CD4-positive, alpha-beta T cell treated with Interleukin-2 at 100 ng/mL for 4 hours (primary cell): ENCODE measurements around the gene KXD1.
"Not testable (repeated sequence)": the region's sequence is repeated elsewhere in the genome, so short reads cannot be mapped to it uniquely, and the experiment has no call there.

Source experiments
- DNase-seq: peaks from one replicate; pipeline ENCODE4 v3.0.0-alpha.2; 2020; ENCODE audit warnings: low spot score

The KXD1 gene

DNA sequence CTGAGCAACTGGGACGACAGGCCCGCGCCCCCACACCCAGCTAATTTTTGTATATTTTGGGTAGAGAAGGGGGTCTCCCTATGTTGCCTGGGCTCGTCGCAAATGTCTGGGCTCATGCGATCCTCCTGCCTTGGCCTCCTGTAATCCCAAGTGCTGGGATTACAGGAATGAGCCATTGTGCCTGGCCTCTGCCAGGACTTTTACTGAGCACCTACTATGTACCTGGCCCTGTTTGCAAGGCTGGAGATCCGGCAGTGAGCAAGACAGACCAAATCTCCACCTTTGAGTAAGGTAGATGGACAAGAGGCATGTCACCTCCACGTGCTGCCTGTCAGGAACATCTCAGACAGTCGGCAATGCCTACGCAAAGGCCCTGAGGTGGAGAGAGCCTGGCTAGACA lies 21.2 kb upstream of the KXD1 start:
- DNase-seq = no peak

GRCh38 chr19:18537431-18537830 lies 20.2 kb upstream of the KXD1 start:
- DNase-seq = no peak

DNA sequence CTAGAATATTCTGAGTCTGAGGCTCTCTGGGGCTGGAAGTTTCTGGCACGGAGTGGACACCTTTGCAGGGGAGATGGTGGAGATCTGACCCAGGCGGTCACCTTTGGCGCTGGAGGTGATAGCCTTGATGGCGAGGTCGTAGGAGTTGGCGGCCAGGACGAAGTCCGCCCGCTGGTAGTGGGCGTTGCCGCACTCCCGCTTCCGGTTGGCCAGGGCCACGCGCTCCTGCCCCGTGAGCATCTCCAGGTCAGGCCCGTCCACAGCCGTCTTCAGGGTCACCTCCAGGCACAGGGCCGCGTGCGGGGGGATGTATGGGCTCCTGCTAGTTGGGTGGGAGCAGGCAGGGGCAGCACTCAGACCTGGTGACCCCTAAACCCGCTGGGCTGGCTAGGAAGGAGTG lies 19.6 kb upstream of the KXD1 start:
- DNase-seq = no peak

DNA sequence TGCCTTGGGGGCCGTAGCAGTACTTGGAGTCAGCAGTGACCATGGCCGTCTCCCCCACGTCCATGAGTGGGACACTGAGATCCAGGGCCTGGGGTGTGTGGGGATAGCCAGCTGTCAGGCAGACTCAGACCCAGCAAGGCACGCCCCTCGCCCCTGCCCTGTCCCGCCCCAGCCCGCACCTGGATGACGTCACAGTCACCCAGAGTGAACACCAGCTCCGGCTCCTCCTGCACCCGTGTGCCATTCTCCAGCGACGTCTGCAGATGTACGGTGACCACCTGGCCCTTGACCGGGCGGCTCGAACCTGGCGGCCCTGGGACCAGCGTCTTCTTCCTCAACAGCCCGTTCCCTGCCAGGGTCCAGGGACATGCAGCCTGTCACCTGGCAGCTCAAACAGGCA lies 18.3 kb upstream of the KXD1 start:
- DNase-seq = no peak

DNA sequence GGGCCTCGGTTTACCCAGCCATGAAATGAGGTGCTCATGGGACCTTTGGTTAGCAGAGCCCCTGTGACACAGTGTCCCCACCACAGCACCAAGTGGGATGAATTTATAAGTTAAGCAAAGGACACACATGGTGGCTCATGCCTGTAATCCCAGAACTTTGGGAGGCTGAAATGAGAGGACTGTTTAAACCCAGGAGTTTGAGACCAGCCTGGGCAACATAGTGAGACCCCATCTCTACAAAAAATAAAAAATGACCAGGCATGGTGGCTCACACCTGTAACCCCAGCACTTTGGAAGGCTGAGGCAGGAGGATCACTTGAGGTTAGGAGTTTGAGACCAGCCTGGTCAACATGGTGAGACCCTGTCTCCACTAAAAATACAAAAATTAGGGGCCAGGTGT lies 17.5 kb upstream of the KXD1 start:
- not testable (repeated sequence) for DNase-seq

DNA sequence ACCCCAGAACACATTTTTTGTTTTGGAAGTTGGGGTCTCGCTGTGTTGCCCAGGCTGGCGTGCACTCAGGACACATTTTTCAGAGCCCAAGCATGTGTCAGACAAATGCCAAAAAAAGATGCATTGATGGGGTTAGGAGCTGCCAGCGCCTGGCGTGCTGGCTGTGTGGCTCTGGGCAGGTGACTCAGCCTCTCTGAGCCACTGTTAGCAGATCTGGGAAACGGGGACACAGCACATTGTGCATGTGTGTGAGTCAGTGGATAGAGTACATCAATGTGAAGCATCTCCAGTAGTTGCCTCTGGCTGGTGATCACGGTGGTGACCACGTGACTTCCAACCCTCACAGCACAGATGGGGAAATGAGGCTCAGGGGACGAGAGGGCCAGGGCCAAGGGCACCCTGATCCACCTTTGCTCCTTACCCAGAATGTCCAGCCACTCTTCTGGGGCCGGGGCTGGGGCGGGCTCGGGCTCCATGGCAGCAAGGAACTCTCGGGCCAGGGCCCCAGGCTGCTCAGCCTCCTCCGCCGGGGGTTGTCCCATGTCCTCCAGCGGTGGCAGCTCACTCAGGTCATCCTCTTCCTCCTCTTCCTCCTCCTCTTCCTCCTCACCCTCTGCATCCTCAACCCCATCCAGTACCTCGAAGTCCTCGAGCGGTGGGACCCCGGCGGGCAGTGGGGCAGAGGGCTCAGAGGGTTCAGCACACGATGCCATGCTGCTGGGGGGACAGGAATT lies 16.2 kb upstream of the KXD1 start:
- peak; percentile 25 for DNase-seq

GRCh38 chr19:18541992-18542940 lies 15.4 kb upstream of the KXD1 start:
- no peak for DNase-seq

DNA sequence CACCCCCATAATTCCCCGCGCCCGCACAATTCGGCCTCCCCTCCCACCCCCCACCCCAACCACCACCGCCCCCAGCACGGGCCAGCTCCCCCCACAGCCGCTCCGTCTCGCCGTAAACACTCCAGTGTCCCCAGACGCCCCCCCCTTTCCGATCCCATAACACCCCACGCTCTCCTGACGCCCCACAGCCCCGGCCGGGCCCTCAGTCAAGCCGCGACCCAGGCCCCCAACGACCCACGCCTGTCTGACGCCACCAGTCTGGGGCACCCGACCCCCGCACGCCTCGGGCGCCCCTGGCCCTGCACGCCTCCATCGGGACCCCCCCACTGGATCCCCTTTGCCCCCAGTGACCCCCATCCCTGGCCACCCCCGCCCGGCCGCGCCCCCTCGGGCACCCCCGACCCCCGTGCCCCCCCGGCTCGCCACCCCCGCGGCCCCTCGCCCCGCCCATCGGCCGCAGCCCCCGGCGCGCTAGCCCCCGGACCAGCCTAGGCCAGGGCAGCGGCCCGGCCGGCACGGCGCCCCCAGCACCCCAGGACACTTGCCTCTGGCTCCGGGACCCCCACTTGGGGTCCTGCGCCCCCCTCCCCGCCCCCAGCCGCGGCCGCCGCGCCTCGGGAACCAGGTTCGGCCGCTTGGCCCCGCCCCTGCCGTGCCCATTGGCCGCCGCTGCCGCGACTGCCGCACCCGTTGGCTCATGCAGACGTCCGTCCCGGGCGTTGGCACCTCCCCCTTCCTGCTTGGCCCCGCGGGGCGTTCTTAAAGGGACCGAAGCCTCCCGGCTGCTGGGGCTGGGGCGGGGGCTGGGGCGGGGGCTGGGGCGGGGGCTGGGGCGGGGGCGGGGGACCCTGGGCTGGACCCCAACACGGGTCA lies 14.5 kb upstream of the KXD1 start, which contains the start of gene FKBP8:
FKBP8 (minus strand) TSS at position 633 of the 873 bp plus-strand sequence. CDS start 1,603 bp downstream, outside the sequence.
- peak; percentile 93 for DNase-seq

GRCh38 chr19:18543814-18544475 lies 13.7 kb upstream of the KXD1 start:
- DNase-seq = peak; percentile 89

DNA sequence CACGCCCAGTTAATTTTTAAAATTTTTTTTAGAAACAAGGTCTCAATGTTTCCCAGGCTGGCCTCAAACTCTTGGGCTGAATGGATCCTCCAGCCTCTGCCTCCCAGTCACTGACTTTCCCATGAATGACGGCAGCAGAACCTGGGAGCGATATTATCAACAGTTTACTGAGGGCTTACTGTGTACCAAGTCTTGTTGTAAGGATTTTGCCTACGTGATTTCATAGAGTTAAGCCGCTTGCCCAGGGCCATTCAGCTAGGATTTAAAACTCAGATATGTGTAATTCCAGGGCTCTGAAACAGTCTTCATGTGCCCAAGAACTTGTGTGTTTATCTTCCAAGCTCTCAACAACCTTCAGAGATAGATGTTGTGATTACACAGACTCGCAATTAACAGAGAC lies 6.0 kb upstream of the KXD1 start:
- no peak for DNase-seq

- DNase-seq = no peak
Measured at GRCh38 chr19:18558202-18558555, 509 bp downstream of the KXD1 start.

DNA sequence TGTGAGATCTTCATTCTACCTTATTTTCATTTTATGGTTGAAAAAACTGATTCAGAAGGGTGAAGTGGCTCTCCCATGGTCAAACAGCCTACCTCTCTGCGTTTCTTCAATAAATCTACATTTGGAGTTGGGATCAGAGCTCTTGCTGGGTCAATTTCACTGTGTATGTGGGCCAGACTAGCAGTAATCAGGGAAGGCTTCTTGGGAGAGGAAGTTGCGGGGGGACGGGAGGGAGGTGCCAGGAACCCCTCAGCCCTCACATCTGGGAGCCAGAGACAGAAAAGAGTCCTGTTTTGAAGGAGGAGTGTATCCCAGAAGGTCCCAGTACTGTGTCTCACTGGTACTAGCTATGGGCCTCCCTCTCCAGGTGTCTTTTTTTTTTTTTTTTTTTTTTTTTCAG lies 934 bp downstream of the KXD1 start:
- DNase-seq = no peak

DNA sequence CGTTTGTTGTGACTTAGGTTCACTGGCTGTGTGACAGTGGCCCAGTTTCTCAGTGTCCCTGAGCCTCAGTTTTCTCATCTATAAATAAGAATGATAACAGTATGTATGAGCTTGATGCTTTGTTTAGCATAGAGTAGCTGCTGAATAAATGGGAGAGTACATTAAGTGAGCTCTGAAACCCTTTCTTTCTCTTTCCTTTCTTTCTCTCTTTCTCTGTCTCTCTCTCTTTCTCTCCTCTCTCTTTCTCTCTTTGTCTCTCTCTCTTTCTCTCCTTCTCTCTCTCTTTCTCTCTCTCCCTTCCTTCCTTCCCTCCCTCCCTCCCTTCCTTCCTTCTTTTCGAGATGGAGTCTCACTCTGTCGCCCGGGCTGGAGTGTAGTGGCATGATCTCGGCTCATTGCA lies 2.0 kb downstream of the KXD1 start:
- no peak for DNase-seq

DNA sequence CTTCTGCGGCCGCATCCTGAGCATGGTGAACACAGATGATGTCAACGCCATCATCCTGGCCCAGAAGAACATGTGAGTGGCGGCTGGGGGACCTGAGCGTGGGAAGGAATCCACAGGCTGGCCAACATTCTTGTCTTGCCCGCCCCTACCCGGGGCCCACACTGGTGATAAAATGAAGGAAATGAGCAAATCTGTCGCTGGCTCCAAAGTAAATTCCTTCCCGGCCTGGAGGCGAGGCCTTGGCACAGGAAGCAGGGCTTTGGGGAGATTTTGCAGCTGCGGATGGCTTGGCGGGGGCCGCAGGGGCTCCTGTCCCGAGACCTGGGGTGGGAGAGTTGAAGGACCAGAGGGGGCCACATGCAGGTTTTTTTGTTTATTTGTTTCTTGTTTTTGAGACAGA lies 4.4 kb downstream of the KXD1 start:
- no peak for DNase-seq

DNA sequence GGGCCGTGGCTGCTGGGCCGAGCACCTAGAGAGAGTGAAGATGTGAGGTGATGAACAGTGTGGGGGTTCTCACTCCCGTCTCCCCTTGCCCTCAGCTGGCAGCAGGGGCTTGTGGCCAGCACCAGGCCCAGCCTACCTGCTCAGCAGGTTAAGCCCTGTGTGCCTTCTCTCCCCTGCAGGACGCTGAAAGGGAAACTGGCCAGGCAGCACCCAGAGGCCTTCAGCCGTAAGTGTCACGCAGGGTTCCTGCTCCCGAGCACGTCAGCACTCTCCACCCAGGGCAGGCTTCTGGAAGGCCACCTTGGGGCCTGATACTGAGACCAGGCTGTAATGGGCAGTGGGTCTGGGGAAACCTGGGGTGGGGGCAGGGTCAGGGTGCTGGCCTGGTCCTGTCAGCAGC lies 9.3 kb downstream of the KXD1 start:
- DNase-seq = no peak

DNA sequence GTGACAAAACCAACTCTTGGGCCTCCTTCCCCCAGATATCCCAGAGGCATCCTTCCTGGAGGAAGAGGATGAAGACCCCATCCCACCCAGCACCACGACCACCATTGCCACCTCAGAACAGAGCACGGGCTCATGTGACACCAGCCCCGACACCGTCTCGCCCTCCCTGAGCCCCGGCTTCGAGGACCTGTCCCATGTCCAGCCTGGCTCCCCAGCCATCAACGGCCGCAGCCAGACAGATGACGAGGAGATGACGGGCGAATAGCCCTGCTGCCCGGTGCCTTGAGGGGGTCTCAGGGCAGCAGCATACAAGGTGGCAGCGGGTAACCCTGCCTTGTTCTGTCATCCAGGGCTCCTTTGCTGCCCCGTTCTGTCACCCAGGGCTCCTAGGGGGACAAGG lies 10.7 kb downstream of the KXD1 start:
- DNase-seq = no peak

GRCh38 chr19:18571564-18572344 lies 14.1 kb downstream of the KXD1 start, which contains the start of gene UBA52:
UBA52 (plus strand) TSS chr19:18571857; CDS start chr19:18573301, 1,444 bp downstream.
- DNase-seq = peak; percentile 98

GRCh38 chr19:18574691-18575291 lies 17.1 kb downstream of the KXD1 start:
- no peak for DNase-seq

- no peak for DNase-seq
Measured at GRCh38 chr19:18576383-18576782, 18.7 kb downstream of the KXD1 start.

GRCh38 chr19:18577365-18577914 lies 19.8 kb downstream of the KXD1 start:
- DNase-seq = no peak
